GM13977 (cell line): ENCODE measurements around the gene RCVRN.

Source experiments
- DNase-seq: peaks from one replicate; pipeline ENCODE4 v3.0.0; 2012; ENCODE audit warnings: low spot score
- CTCF ChIP-seq: IDR thresholded peaks from 2 replicates; pipeline ENCODE4 v1.5.1; 2012; ENCODE audit warnings: mild to moderate bottlenecking, control low read depth; ENCODE audit not compliant: insufficient read depth; ENCODE audit errors: extremely low read depth, missing control alignments
- in situ Hi-C: fragments of 300-500 bp; cut with MboI; formaldehyde crosslinking; loops from one replicate; pipeline ENCODE4 v1.12.0; 2022; ENCODE audit warnings: low sequenced_read_pairs, low pct_unique_long_range_greater_than_20kb, mixed read lengths, inconsistent platforms; ENCODE audit not compliant: unreplicated experiment

Gene RCVRN

GRCh38 chr17:9941305-9941704 is 36.2 kb upstream of the RCVRN start:
- no peak for TF ChIP-seq CTCF
- in situ Hi-C loops: no loop called here
- no peak for DNase-seq

GRCh38 chr17:9940841-9941240 is 35.8 kb upstream of the RCVRN start:
- TF ChIP-seq CTCF: no peak
- in situ Hi-C loops: no loop called here
- no peak for DNase-seq

- TF ChIP-seq CTCF: no peak
- no peak for DNase-seq
- in situ Hi-C loops: no loop called here
Measured at GRCh38 chr17:9938764-9939163, 33.7 kb upstream of the RCVRN start.

- no peak for DNase-seq
- TF ChIP-seq CTCF: no peak
- in situ Hi-C loops: no loop called here
Measured at GRCh38 chr17:9937901-9938300, 32.8 kb upstream of the RCVRN start.

GRCh38 chr17:9937241-9937761 is 32.2 kb upstream of the RCVRN start:
- DNase-seq: no peak

GRCh38 chr17:9936095-9936494 is 31.0 kb upstream of the RCVRN start:
- DNase-seq: no peak
- no peak for TF ChIP-seq CTCF
- in situ Hi-C loops: no loop called here

More at GRCh38 chr17:9937241-9937761, 32.2 kb upstream of the RCVRN start:
- in situ Hi-C loops: no loop called here
- no peak for TF ChIP-seq CTCF

- no peak for TF ChIP-seq CTCF
- DNase-seq: no peak
- in situ Hi-C loops: no loop called here
Measured at GRCh38 chr17:9935408-9935807, 30.3 kb upstream of the RCVRN start.
